Activated CD8-positive, alpha-beta memory T cell treated with anti-CD3 and anti-CD28 coated beads for 1 hour (primary cell): ENCODE data around the gene NDUFA11.

Experiments
- DNase-seq, 2 donors: peaks; one replicate each; pipeline ENCODE4 v3.0.0-alpha.2; 2020; ENCODE audit warnings: low read depth in 1 of 2; ENCODE audit errors: extremely low read depth in 1 of 2

The NDUFA11 gene

DNA sequence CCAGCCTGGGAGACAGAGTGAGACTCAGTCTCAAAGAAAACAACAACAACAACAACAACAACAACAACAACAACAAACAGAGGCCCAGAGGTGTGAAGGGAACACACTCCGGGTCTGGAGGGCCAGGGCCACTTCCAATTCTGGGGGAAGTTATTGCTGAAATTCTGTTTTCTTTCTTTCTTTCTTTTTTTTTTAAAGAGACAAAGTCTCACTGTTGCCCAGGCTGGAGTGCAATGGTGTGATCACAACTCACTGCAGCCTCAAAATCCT lies 7.0 kb upstream of the NDUFA11 start:
- DNase-seq: no peak

GRCh38 chr19:5908773-5909442 lies 5.3 kb upstream of the NDUFA11 start:
- DNase-seq: no peak

DNA sequence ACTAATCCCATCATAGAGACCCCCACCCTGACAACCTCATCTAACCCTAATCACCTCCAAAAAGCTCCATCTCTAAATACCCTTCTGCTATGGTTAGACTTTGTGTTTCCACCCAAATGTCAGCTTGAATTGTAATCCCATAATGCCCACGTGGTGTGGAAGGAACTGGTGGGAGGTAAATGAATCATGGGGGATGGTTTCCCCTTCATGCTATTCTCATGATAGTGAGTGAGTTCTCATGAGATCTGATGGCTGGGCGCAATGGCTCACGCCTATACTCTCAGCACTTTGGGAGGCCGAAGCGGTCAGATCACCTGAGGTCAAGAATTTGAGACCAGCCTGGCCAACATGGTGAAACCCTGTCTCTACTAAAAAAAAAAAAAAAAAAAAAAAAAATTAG lies 3.7 kb upstream of the NDUFA11 start:
- no peak for DNase-seq

DNA sequence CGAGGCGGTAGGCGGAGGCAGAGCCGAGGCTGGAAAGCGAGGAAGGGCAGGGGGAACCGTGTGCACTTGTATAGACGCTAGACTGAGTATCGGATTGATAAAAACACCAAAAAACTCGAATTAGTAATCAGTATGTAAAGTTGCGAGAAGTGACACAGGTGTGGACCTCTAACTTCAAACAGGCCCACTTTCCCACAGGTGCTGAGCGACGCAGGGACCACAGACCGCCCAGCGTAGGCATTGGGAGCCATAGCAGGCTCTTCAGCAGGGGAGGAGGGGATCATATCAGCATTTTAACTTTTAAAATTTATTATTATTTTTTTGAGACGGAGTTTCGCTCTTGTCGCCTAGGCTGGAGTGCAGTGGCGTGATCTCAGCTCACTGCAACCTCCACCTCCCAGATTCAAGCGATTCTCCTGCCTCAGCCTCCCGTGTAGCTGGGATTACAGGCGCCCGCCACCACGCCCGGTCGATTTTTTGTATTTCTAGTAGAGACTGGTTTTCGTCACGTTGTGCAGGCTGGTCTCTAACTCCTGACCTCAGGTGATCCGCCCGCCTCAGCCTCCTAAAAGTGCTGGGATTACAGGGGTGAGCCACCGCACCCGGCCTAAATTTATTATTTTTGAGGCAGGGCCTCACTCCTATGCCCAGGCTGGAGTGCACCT lies 1.7 kb upstream of the NDUFA11 start:
- no peak for DNase-seq

GRCh38 chr19:5904352-5905113 lies 943 bp upstream of the NDUFA11 start, which contains the start of gene VMAC:
Gene VMAC, plus strand, starts transcription at chr19:5904872. Its CDS starts 19 bp downstream, at chr19:5904891.
- peak; percentile 99 to 100 for DNase-seq

DNA sequence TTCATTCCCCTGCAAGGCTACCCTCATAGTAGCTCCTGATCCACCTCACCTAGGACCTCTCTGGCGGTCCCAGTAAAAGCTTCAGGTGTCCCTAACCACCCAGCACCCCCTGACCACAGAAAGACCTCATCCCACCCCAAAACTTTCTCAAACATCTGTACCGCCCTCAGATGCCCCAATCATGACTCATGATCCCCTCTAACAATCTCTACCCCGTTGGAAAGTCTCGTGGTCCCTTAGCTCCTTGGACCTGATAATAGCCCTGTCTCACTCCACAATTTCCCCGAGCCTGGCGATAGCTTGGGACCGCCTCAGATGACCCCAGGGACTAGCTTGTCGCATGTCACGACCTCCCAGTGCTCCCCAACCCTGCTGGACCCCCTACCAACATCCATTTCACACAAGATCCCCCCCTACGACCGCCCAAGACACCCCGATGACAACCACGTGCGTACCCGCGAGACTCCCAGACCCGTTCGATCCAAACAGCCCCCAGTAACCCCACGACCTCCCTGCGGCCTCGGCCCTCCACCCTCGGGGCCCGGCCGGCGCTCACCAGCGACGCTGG lies 450 bp downstream of the NDUFA11 start:
- DNase-seq: no peak

GRCh38 chr19:5900976-5901375 lies 2.6 kb downstream of the NDUFA11 start:
- DNase-seq: no peak

GRCh38 chr19:5899728-5900526 lies 3.7 kb downstream of the NDUFA11 start:
- DNase-seq: no peak

- DNase-seq: no peak
These were observed 6.2 kb downstream of the NDUFA11 start for GRCh38 chr19:5897189-5897969.

DNA sequence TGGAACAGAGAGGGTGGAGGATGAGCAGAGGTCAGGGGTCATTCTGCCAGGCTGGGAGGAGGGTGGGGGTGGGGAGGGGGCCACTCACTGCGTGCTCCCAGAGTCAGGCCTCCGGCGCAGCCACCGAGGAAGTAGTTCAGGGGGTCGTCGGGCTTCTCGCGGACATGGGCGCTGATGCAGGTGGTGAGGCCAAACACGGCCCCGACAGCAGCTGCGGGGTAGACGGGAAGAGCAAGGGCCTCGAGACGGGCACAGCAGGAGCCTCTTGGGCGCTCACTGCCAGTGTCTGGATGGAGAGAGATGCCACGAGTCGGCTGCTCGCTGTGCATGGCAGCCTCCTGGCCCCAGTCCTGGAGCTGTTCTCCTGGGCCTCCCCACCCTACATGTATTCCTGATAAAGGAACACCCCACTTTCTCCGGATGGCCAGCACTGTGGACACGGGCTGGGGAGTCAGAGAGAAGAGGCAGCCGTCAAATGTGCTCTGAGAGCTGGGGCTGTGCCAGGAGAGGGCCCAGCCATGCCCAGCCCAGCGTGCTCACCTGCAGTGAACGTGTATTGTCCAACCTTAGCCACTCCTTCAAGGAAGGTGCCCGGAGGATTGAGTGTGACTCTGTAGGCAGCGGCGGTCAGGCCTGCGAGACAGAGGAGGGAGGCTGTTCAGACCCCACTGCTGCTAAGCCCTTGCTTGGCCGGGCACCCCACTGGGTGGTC lies 7.1 kb downstream of the NDUFA11 start:
- DNase-seq: no peak

DNA sequence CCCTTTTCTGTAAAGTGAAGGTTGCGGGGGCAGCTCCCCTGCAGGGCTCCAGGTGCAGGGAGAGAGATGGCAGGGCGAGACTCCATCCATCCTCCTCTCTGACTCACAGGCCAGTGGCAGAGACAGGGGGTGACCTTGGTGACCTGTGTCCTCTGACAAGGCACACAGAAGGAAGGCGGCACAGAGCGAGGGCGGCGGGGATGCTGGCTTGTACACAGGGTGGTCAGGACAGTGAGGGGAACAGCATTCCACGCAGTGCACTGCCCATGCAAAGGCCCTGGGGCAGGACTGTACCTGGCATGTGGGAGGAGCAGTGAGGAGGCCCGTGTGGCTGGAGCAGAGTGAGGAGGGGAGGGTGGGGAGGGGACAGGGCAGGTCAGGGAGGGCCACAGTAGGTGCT lies 7.7 kb downstream of the NDUFA11 start:
- DNase-seq: no peak

DNA sequence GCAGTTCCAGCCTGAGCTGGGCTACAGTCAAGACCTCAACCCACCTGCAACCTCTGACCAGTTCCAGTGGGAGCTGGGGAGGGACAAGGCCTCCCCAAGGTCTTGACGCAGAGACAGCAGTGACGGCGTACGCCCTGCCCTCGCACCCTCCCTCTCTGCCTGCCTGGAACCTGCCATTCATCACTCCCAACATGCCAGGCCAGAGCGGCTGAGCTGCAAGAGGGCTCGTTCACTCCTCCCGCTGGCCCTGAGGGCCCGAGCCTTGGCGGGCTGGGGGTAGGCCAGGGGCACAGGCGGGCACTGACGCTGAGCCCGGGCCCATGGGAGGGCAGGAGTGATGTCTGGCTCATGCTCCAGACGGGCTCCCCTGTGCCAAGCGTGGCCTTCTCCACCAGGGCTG lies 8.2 kb downstream of the NDUFA11 start:
- no peak for DNase-seq

DNA sequence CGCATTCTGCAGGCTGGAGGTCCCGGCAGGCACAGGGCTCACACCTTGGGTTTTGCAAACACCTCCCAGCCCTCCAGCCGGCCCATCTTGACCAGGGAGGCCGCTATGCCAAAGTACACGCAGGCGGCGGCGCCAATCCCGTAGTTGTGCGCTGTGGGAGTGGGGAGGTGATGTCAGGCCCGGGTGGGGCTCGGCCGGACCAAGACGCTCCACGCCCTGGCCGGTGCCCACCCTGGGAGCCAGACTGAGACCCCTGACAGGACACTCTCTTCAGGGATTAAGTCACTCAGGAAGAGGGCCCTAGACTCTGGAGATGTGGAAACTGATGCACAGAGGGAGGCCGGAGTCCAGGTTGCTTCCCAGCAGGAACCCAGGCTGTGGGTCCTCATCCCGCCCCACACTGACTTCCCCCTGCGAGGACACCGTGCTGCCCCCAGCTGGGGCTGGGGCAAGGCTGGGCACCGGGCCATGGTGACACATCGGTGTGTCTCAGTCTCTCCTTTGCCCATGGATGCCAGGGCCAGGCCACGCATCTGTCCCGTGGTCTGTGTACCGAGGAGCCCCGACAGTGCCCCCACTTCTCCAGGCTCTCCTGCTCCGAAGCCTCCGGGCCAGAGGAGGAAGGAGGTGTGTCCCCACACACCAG lies 8.8 kb downstream of the NDUFA11 start:
- no peak for DNase-seq

GRCh38 chr19:5893907-5894703 lies 9.5 kb downstream of the NDUFA11 start:
- DNase-seq: no peak

DNA sequence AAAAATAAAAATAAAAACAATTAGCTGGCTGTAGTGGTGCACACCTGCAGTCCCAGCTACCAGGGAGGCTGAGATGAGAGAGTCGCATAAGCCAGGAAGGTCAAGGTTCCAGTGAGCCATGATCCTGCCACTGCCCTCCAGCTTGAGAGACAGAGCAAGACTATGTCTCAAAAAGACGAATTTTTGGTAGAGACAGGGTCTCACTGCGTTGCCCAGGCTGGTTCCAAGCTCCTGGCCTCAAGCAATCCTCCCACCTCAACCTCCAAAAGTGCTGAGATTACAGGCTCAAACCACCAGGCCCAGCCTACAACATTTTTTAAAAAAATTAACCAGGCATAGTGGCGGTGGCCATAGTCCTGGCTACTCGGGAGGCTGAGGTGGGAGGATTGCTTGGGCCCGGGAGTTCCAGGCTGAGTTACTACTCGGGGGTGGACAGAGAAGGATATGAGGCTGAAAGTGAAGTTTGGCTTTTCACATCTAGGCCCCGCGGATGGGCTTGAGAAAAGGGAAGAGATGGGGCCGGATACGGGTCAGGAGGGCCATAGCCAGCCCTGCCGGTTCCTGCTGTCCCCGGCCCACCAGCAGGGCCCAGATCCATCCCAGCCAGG lies 10.2 kb downstream of the NDUFA11 start:
- DNase-seq: no peak

- no peak for DNase-seq
These were observed 10.8 kb downstream of the NDUFA11 start for GRCh38 chr19:5892772-5893275.

- no peak for DNase-seq
These were observed 11.4 kb downstream of the NDUFA11 start for GRCh38 chr19:5891938-5892771.
